Left lung (tissue), 10 donors: ENCODE data around the gene GRAMD4. TPM values are rescaled to one million over a fixed set of nuclear protein-coding genes. Genes with fewer than 3 reads are reported as not detected.

ENCODE experiments used
- ATAC-seq: fragments of 200-7000 bp; cut with Tn5 transposase; one replicate; pipeline ENCODE4 v1.9.1; 2020; ENCODE audit warnings: moderate library complexity
- DNase-seq, 4 donors: peaks; one replicate each; pipeline ENCODE4 v3.0.0-alpha.2; 2013 to 2020
- H3K27ac ChIP-seq, 2 donors: fragments of 200-600 bp; sonication (generic) in 1 of 2; one replicate each; pipeline versions ENCODE4 v1.5.0 to v1.8.0; 2020 to 2021
- H3K27me3 ChIP-seq, 2 donors: fragments of 200-600 bp; sonication (generic) in 1 of 2; one replicate each; pipeline versions ENCODE4 v1.5.0 to v1.8.0; 2020 to 2021
- H3K36me3 ChIP-seq, 2 donors: fragments of 200-600 bp; sonication (generic) in 1 of 2; one replicate each; pipeline versions ENCODE4 v1.5.0 to v1.8.0; 2020 to 2021
- H3K4me1 ChIP-seq, 2 donors: fragments of 200-600 bp; one replicate each; pipeline ENCODE4 v1.8.0; 2021
- H3K4me3 ChIP-seq, 2 donors: fragments of 200-600 bp; sonication (generic) in 1 of 2; one replicate each; pipeline versions ENCODE4 v1.5.0 to v1.8.0; 2020 to 2021; ENCODE audit warnings: mild to moderate bottlenecking in 1 of 2
- H3K9me3 ChIP-seq, 2 donors: fragments of 200-600 bp; sonication (generic) in 1 of 2; one replicate each; pipeline versions ENCODE4 v1.5.0 to v1.8.0; 2020 to 2021
- intact Hi-C, 2 donors: fragments of 100-400 bp; cut with DNase I; formaldehyde crosslinking; loops; one replicate each; pipeline versions ENCODE4 v1.11.2 to v1.14.2; 2022
- polyA plus RNA-seq, 6 donors: library from polyadenylated mRNA; unstranded; fragments of 120-200 nt; gene quantifications; one replicate each; pipeline ENCODE4 v1.2.1, GENCODE V29; 2013; ENCODE audit not compliant: insufficient read length in 6 of 6
- total RNA-seq, 2 donors: library from RNA; stranded (reverse); fragmentation: NEBNext Ultra II Directional; extraction: Animal tissue kit (Norgen Biotek cat#: 25700); gene quantifications; one replicate each; pipeline ENCODE4 v1.2.1, GENCODE V29; 2021
- TF ChIP-seq, protein P1 (sequence below), 2 donors: fragments of 200-600 bp; sonication (generic) in 1 of 2; IDR thresholded peaks; one replicate each; pipeline versions ENCODE4 v1.5.0 to v1.8.0; 2021; ENCODE audit warnings: antibody characterized with exemption in 2 of 2
- donor health status: DM: no; HTN: yes; CAD: no.
- donor health status: DM: no; HTN: no; CAD: no.

GRAMD4 gene
- total and polyA plus RNA-seq, 8 donors, result 25.2 to 78.2 (median 36.6) TPM

DNA sequence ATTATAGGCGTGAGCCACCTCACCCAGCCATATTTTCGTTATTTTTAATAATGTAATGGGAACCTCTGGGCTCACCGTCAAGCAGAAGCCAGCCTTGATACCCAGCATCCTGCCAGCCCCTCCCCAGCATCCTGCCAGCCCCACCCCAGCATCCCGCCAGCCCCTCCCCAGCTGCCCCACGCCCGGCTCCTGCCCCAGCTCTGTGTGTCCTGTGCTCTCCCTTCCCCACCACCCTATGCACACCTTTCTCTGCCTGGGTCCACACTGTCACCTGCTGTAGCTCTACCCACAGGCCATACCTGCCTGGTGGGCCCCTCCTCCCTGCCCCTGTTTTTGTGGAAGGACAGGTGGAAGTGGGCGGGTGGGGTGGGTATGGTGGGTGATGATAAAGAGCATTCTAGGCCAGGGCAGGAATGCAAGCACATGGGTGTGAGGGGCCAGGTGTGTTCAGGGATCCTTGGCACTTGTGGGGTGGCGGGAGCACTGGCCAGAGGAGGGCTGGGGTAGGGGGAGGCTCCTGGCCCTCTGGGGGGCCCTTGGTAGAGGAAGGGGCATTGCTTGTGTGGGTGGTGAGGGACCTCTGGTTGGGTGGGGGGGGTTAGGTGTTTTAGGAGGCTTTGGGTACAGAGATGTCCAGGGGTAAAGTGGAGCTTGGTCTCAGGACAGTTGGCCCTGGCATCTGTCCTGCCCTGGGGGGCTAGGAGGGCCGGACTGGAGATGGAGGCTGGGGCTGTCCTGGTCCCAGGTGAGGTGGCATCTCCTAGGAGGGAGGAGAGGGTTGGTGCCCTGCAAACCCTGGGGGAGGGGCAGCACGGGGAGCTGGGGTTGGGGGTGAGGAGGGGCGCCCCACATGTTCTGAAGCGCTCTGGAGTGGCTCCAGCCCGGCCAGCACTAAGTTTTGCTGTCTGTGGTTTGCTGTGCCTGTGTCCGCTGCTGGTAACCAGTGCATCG is 25.9 kb upstream of the GRAMD4 start:
- H3K36me3 ChIP-seq, result no peaks in the 10 kb centered on the region
- no peaks in the 10 kb centered on the region for H3K27me3 ChIP-seq
- no peak for DNase-seq
- peak overlapping the region; percentile 72 to 95 for H3K27ac ChIP-seq
- TF ChIP-seq, protein P1, sequence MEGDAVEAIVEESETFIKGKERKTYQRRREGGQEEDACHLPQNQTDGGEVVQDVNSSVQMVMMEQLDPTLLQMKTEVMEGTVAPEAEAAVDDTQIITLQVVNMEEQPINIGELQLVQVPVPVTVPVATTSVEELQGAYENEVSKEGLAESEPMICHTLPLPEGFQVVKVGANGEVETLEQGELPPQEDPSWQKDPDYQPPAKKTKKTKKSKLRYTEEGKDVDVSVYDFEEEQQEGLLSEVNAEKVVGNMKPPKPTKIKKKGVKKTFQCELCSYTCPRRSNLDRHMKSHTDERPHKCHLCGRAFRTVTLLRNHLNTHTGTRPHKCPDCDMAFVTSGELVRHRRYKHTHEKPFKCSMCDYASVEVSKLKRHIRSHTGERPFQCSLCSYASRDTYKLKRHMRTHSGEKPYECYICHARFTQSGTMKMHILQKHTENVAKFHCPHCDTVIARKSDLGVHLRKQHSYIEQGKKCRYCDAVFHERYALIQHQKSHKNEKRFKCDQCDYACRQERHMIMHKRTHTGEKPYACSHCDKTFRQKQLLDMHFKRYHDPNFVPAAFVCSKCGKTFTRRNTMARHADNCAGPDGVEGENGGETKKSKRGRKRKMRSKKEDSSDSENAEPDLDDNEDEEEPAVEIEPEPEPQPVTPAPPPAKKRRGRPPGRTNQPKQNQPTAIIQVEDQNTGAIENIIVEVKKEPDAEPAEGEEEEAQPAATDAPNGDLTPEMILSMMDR (IDR thresholded peaks at IDR 0.05), result no peak
- no peak overlapping the region for H3K4me3 ChIP-seq
- ATAC-seq, result no peak
- H3K4me1 ChIP-seq, result peaks cover 13 to 77% of the 10 kb centered on the region in 2 donors
- intact Hi-C loops, result no loop called here
- H3K9me3 ChIP-seq, result no peaks in the 10 kb centered on the region

DNA sequence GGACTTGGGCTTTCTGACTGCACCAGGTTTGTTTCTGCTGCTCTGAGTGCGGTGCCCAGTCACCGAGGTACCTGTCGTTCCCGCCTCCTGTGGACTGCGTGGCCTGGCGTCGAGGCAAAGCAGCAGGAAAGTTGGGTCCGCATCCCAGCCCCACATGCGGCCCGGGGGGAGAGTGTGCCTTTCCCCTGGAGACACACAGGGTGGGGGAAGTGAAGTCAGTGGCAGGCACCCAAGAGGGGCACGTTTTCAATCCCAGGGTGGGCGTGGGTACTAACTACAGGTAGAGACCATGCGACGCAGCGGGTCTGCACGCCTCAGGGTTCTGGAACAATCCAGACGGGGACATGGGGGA is 25.3 kb upstream of the GRAMD4 start:
- Histone ChIP-seq H3K36me3 (no peaks in the 10 kb centered on the region), H3K27me3 (no peaks in the 10 kb centered on the region), H3K4me3 (no peak overlapping the region), H3K4me1 (peaks cover 13 to 80% of the 10 kb centered on the region in 2 donors), H3K9me3 (no peaks in the 10 kb centered on the region), H3K27ac (no peak overlapping the region)
- TF ChIP-seq, protein P1 (IDR thresholded peaks at IDR 0.05), result no peak
- intact Hi-C loops, result no loop called here
- ATAC-seq (no peak), DNase-seq (peak in 1 of 4 donors; percentile 72)

DNA sequence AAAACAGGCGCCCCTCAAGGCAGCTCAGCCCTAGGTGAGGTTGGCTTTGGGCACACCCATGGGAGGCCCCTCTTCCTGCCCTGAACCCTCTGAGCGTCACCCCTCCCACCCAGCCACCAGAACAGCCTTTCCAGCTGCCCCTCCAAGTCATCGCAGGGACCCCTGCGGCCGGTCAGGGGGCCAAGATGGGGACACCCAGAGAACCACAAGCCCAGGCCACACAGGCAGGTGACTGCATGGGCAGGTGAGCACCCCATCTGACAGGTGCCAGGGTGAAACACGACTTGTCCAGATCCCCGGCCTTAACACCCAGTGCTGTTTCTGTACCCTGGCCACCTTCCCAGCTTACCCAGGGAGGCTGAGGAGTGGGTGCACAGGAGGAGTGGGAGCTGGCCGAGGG is 24.6 kb upstream of the GRAMD4 start:
- TF ChIP-seq, protein P1 (IDR thresholded peaks at IDR 0.05), result no peak
- Histone ChIP-seq H3K9me3 (no peaks in the 10 kb centered on the region), H3K4me1 (peaks cover 13 to 86% of the 10 kb centered on the region in 2 donors), H3K36me3 (no peaks in the 10 kb centered on the region), H3K27ac (no peak overlapping the region), H3K27me3 (no peaks in the 10 kb centered on the region), H3K4me3 (no peak overlapping the region)
- intact Hi-C loops, result no loop called here
- DNase-seq (peak in 1 of 4 donors; percentile 62), ATAC-seq (no peak)

DNA sequence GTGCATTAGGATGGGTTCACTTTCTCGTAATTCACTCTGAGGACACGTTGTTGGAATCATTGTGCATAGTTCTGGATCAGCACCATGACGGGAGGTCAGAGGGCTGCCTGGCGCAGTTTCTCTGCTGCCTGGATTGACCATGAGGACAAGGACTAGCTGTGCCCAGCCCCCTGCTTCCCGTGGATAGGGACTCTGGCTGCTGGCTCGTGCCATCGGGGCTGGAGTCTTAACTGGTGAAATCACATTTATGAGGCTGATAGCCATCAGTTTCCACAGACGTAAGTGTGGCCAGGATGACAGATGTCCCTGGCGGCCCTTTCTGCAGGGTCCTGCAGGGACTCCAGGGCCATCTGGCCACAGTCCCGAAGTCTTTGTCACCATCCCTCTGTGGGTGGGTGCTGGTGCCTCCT is 24.1 kb upstream of the GRAMD4 start:
- Histone ChIP-seq H3K27me3 (no peaks in the 10 kb centered on the region), H3K4me3 (no peak overlapping the region), H3K4me1 (peaks cover 13 to 86% of the 10 kb centered on the region in 2 donors), H3K36me3 (no peaks in the 10 kb centered on the region), H3K9me3 (no peaks in the 10 kb centered on the region), H3K27ac (no peak overlapping the region)
- TF ChIP-seq, protein P1 (IDR thresholded peaks at IDR 0.05), result no peak
- peak in 1 of 4 donors; percentile 71 for DNase-seq
- intact Hi-C loops, result no loop called here
- no peak for ATAC-seq

DNA sequence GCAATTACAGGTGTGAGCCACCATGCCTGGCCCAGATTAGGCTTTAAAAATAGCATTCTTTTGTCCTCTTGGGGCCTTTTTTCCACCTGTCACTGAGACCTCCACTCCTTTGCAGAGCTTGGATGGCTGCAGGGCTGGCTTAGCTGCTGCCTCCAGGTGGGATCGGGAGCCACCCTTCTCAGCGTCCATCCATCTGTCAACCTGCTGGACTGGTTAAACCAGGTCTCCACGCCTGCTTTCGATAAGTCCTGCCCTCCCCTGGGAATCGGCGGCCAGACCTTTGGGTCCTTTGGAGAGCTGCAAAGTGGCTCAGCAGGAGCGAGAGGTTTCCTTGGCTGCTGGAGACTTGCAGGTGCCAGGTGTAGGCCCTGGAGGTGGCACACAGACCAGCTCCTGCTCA is 23.4 kb upstream of the GRAMD4 start:
- intact Hi-C loops, result no loop called here
- Histone ChIP-seq H3K4me3 (no peak overlapping the region), H3K36me3 (no peaks in the 10 kb centered on the region), H3K27me3 (no peaks in the 10 kb centered on the region), H3K9me3 (no peaks in the 10 kb centered on the region), H3K27ac (no peak overlapping the region), H3K4me1 (peaks cover 12 to 88% of the 10 kb centered on the region in 2 donors)
- TF ChIP-seq, protein P1 (IDR thresholded peaks at IDR 0.05), result no peak
- peak in 3 of 4 donors; percentile 83 to 88 (median 87) for DNase-seq
- ATAC-seq, result peak; percentile 75
